Measurements from ENCODE around the gene ELOVL5.

- TF ChIP-seq, protein P1, sequence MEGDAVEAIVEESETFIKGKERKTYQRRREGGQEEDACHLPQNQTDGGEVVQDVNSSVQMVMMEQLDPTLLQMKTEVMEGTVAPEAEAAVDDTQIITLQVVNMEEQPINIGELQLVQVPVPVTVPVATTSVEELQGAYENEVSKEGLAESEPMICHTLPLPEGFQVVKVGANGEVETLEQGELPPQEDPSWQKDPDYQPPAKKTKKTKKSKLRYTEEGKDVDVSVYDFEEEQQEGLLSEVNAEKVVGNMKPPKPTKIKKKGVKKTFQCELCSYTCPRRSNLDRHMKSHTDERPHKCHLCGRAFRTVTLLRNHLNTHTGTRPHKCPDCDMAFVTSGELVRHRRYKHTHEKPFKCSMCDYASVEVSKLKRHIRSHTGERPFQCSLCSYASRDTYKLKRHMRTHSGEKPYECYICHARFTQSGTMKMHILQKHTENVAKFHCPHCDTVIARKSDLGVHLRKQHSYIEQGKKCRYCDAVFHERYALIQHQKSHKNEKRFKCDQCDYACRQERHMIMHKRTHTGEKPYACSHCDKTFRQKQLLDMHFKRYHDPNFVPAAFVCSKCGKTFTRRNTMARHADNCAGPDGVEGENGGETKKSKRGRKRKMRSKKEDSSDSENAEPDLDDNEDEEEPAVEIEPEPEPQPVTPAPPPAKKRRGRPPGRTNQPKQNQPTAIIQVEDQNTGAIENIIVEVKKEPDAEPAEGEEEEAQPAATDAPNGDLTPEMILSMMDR (IDR thresholded peaks at IDR 0.05; ENCODE audit: low read length) = no peak
- TF ChIP-seq EZH2 (optimal IDR thresholded peaks at IDR 0.05; ENCODE audit: low read depth, low read length) (no peak), EZH2phosphoT487 (IDR thresholded peaks at IDR 0.05; ENCODE audit: low read length) (no peak)
Observed at GRCh38 chr6:53250176-53251032, 98.3 kb downstream of the ELOVL5 start.

Measured in MM.1S (cell line).